HepG2 (cell line): ENCODE results near the gene ALPK3. TPM values are rescaled to one million over a fixed set of nuclear protein-coding genes. Genes with fewer than 3 reads are reported as not detected.
A peak's percentile ranks its signal among the peaks of the same experiment; 100 is the strongest.

Experiments
- ERF ChIP-seq: IDR thresholded peaks from 2 replicates; pipeline ENCODE4 v1.6.1; 2018; ENCODE audit warnings: missing biosample characterization, missing genetic modification reagents
- FOXJ3 ChIP-seq: sonication (generic); formaldehyde crosslinking; IDR thresholded peaks from 2 replicates; pipeline ENCODE4 v1.4.0; 2020; ENCODE audit warnings: missing genetic modification reagents, mild to moderate bottlenecking, borderline replicate concordance
- POLR2A ChIP-seq, 2 experiments: IDR thresholded peaks; 2 replicates each; pipeline ENCODE4 v1.6.1; 2011; ENCODE audit warnings: low read depth in 2 of 2, low read length in 2 of 2, mild to moderate bottlenecking in 1 of 2, moderate library complexity in 1 of 2; ENCODE audit not compliant: insufficient read depth in 1 of 2
- RFXANK ChIP-seq: IDR thresholded peaks from 2 replicates; pipeline ENCODE4 v1.6.1; 2016
- SAP130 ChIP-seq: IDR thresholded peaks from 2 replicates; pipeline ENCODE4 v1.6.1; 2016; ENCODE audit warnings: low read depth
- SMARCC2 ChIP-seq: fragments of 450-650 bp; IDR thresholded peaks from 2 replicates; pipeline ENCODE4 v1.6.1; 2017; ENCODE audit warnings: antibody characterized with exemption, mild to moderate bottlenecking
- TARDBP ChIP-seq: sonication (generic); formaldehyde crosslinking; IDR thresholded peaks from 2 replicates; pipeline ENCODE4 v1.8.0; 2022; ENCODE audit warnings: mild to moderate bottlenecking, missing genetic modification reagents
- ZBTB38 ChIP-seq: sonication (generic); formaldehyde crosslinking; IDR thresholded peaks from 2 replicates; pipeline ENCODE4 v1.5.1; 2020; ENCODE audit warnings: mild to moderate bottlenecking, missing genetic modification reagents
- ZBTB7B ChIP-seq: sonication (generic); formaldehyde crosslinking; IDR thresholded peaks from 2 replicates; pipeline ENCODE4 v1.4.0; 2020; ENCODE audit warnings: missing genetic modification reagents
- ZNF274 ChIP-seq: sonication (generic); formaldehyde crosslinking; IDR thresholded peaks from 2 replicates; pipeline ENCODE4 v1.5.1; 2020; ENCODE audit warnings: mild to moderate bottlenecking, missing genetic modification reagents
- ZNF317 ChIP-seq: sonication (generic); formaldehyde crosslinking; IDR thresholded peaks from 2 replicates; pipeline ENCODE4 v1.5.0; 2020; ENCODE audit warnings: mild to moderate bottlenecking, missing genetic modification reagents
- ZNF614 ChIP-seq: IDR thresholded peaks from 2 replicates; pipeline ENCODE4 v1.6.1; 2018; ENCODE audit warnings: missing biosample characterization, missing genetic modification reagents, inconsistent platforms, borderline replicate concordance
- polyA plus RNA-seq, 8 experiments: library from polyadenylated mRNA; depleted of rRNA in 3 of 8; stranded (reverse) in 7 of 8; unstranded in 1 of 8; fragments of >200 nt; fragmentation: Illumina TruSeq in 4 of 8; extraction: Trizol in 4 of 8; gene quantifications; 2 replicates each; pipeline versions ENCODE4 v1.2.1 to v1.2.3, GENCODE V29; 2011 to 2016; ENCODE audit warnings: low read depth in 4 of 8, missing spikeins in 1 of 8, mixed read lengths in 1 of 8; ENCODE audit not compliant: insufficient read depth in 1 of 8
- total RNA-seq, 5 experiments: library from RNA; depleted of rRNA; stranded (reverse); fragments of >200 nt; fragmentation: Illumina TruSeq; extraction: Trizol; gene quantifications; 2 replicates each; pipeline ENCODE4 v1.2.3, GENCODE V29; 2016; ENCODE audit warnings: low read depth in 1 of 5
- TF ChIP-seq, protein P1 (sequence below): IDR thresholded peaks from 2 replicates; pipeline ENCODE4 v1.4.0; 2020; ENCODE audit warnings: mild to moderate bottlenecking, missing genetic modification reagents
- TF ChIP-seq, protein P2 (sequence below): fragments of 450-650 bp; IDR thresholded peaks from 2 replicates; pipeline ENCODE4 v1.6.1; 2016
- TF ChIP-seq, protein P3 (sequence below): sonication (generic); formaldehyde crosslinking; IDR thresholded peaks from 2 replicates; pipeline ENCODE4 v1.5.0; 2020; ENCODE audit warnings: mild to moderate bottlenecking, missing genetic modification reagents, moderate library complexity
- TF ChIP-seq, protein P4 (sequence below): sonication (generic); formaldehyde crosslinking; IDR thresholded peaks from 2 replicates; pipeline ENCODE4 v1.4.0; 2020; ENCODE audit warnings: mild to moderate bottlenecking, missing genetic modification reagents, borderline replicate concordance

Gene ALPK3
- total and polyA plus RNA-seq, 2 of the 13 experiments (the other 11 are each of a cell fraction or from before 2014, with no cell fraction given) = 0.04 to 0.42 TPM

DNA sequence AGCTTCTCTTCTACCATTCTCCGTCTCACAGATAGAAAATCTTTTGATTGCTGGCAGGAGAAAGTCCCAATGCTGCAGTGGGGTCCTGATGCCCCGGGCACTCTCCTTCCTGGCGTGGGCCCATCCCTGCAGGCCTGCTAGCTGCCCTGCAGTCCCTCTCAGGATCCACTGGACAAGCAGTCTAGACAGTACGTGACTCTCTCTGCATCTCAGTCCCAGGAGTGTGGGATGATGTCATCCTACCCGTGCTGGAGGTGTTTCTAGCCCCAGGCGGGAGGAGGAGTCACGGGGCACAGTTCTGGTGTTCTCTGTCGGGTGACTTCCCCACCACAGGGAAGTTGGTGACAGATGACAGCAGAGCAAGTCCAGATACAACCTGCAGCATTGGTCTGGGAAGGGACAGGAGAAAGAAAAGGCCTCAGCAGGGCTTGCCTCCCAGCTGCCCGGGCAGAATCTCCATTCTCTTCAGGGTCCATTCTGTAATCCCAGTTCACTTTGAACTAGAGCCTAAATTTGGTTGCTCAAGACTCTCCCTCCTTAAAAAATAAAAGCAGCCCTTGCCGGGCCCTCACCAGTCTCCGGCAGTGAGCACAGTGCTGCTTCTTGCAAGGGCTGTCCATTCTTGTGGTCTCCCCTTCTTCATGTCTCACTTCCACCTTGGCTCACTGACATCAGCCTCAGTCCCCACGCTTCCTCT lies 97.9 kb downstream of the ALPK3 start (continued):
- TF ChIP-seq, protein P1, sequence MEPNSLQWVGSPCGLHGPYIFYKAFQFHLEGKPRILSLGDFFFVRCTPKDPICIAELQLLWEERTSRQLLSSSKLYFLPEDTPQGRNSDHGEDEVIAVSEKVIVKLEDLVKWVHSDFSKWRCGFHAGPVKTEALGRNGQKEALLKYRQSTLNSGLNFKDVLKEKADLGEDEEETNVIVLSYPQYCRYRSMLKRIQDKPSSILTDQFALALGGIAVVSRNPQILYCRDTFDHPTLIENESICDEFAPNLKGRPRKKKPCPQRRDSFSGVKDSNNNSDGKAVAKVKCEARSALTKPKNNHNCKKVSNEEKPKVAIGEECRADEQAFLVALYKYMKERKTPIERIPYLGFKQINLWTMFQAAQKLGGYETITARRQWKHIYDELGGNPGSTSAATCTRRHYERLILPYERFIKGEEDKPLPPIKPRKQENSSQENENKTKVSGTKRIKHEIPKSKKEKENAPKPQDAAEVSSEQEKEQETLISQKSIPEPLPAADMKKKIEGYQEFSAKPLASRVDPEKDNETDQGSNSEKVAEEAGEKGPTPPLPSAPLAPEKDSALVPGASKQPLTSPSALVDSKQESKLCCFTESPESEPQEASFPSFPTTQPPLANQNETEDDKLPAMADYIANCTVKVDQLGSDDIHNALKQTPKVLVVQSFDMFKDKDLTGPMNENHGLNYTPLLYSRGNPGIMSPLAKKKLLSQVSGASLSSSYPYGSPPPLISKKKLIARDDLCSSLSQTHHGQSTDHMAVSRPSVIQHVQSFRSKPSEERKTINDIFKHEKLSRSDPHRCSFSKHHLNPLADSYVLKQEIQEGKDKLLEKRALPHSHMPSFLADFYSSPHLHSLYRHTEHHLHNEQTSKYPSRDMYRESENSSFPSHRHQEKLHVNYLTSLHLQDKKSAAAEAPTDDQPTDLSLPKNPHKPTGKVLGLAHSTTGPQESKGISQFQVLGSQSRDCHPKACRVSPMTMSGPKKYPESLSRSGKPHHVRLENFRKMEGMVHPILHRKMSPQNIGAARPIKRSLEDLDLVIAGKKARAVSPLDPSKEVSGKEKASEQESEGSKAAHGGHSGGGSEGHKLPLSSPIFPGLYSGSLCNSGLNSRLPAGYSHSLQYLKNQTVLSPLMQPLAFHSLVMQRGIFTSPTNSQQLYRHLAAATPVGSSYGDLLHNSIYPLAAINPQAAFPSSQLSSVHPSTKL (CRISPR knock-in tag) = peak; percentile 90
- peak; percentile 64; the same call in 1 of the 2 replicates for TF ChIP-seq RFXANK (CRISPR knock-in tag)
- TF ChIP-seq POLR2A (IDR thresholded peaks at IDR 0.05; ENCODE audit: insufficient read depth in 1 of 2, low read depth in 2 of 2, low read length in 2 of 2) = peak in 1 of 2 experiments; percentile 66; a peak in 2 of 4 replicates
- TF ChIP-seq ERF (CRISPR knock-in tag) = peak; percentile 84
- peak; percentile 93 for TF ChIP-seq SAP130
- TF ChIP-seq, protein P2, sequence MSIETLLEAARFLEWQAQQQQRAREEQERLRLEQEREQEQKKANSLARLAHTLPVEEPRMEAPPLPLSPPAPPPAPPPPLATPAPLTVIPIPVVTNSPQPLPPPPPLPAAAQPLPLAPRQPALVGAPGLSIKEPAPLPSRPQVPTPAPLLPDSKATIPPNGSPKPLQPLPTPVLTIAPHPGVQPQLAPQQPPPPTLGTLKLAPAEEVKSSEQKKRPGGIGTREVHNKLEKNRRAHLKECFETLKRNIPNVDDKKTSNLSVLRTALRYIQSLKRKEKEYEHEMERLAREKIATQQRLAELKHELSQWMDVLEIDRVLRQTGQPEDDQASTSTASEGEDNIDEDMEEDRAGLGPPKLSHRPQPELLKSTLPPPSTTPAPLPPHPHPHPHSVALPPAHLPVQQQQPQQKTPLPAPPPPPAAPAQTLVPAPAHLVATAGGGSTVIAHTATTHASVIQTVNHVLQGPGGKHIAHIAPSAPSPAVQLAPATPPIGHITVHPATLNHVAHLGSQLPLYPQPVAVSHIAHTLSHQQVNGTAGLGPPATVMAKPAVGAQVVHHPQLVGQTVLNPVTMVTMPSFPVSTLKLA = 0 out of 2 replicates have a peak, but pooled peaks have one; percentile 9
- TF ChIP-seq ZBTB38 = peak; percentile 31; the same call in 1 of the 2 replicates
- TF ChIP-seq ZBTB7B (CRISPR knock-in tag) = peak; percentile 37; the same call in 1 of the 2 replicates
- TF ChIP-seq TARDBP (CRISPR knock-in tag) = peak; percentile 66; the same call in 1 of the 2 replicates
- TF ChIP-seq SMARCC2 = no peak
- peak; percentile 98 for TF ChIP-seq ZNF317 (CRISPR knock-in tag)
- no peak for TF ChIP-seq ZNF274
- TF ChIP-seq ZNF614 (CRISPR knock-in tag) = no peak; the same call in 1 of the 2 replicates
- no peak for TF ChIP-seq FOXJ3 (CRISPR knock-in tag)
- TF ChIP-seq, protein P3, sequence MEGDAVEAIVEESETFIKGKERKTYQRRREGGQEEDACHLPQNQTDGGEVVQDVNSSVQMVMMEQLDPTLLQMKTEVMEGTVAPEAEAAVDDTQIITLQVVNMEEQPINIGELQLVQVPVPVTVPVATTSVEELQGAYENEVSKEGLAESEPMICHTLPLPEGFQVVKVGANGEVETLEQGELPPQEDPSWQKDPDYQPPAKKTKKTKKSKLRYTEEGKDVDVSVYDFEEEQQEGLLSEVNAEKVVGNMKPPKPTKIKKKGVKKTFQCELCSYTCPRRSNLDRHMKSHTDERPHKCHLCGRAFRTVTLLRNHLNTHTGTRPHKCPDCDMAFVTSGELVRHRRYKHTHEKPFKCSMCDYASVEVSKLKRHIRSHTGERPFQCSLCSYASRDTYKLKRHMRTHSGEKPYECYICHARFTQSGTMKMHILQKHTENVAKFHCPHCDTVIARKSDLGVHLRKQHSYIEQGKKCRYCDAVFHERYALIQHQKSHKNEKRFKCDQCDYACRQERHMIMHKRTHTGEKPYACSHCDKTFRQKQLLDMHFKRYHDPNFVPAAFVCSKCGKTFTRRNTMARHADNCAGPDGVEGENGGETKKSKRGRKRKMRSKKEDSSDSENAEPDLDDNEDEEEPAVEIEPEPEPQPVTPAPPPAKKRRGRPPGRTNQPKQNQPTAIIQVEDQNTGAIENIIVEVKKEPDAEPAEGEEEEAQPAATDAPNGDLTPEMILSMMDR = peak; percentile 21; the same call in 1 of the 2 replicates
- TF ChIP-seq, protein P4, sequence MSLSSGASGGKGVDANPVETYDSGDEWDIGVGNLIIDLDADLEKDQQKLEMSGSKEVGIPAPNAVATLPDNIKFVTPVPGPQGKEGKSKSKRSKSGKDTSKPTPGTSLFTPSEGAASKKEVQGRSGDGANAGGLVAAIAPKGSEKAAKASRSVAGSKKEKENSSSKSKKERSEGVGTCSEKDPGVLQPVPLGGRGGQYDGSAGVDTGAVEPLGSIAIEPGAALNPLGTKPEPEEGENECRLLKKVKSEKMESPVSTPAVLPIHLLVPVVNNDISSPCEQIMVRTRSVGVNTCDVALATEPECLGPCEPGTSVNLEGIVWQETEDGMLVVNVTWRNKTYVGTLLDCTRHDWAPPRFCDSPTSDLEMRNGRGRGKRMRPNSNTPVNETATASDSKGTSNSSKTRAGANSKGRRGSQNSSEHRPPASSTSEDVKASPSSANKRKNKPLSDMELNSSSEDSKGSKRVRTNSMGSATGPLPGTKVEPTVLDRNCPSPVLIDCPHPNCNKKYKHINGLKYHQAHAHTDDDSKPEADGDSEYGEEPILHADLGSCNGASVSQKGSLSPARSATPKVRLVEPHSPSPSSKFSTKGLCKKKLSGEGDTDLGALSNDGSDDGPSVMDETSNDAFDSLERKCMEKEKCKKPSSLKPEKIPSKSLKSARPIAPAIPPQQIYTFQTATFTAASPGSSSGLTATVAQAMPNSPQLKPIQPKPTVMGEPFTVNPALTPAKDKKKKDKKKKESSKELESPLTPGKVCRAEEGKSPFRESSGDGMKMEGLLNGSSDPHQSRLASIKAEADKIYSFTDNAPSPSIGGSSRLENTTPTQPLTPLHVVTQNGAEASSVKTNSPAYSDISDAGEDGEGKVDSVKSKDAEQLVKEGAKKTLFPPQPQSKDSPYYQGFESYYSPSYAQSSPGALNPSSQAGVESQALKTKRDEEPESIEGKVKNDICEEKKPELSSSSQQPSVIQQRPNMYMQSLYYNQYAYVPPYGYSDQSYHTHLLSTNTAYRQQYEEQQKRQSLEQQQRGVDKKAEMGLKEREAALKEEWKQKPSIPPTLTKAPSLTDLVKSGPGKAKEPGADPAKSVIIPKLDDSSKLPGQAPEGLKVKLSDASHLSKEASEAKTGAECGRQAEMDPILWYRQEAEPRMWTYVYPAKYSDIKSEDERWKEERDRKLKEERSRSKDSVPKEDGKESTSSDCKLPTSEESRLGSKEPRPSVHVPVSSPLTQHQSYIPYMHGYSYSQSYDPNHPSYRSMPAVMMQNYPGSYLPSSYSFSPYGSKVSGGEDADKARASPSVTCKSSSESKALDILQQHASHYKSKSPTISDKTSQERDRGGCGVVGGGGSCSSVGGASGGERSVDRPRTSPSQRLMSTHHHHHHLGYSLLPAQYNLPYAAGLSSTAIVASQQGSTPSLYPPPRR (CRISPR knock-in tag) = peak; percentile 77
